Measurements from ENCODE around the gene DKKL1.

DKKL1 gene

GRCh38 chr19:49338023-49338677 is 25.5 kb upstream of the DKKL1 start:
- no peak overlapping the region for H3K4me3 ChIP-seq (ENCODE audit: low read depth, low read length)
- no peak for DNase-seq (ENCODE audit: low read depth)
- TF ChIP-seq POLR2A (IDR thresholded peaks at IDR 0.05; ENCODE audit: extremely low read depth, insufficient read length) (no peak), MAX (IDR thresholded peaks at IDR 0.05; ENCODE audit: low read depth, low read length) (no peak), CTCF (IDR thresholded peaks at IDR 0.05; ENCODE audit: low read depth, low read length) (no peak), MYC (IDR thresholded peaks at IDR 0.05; ENCODE audit: low read depth, low read length) (no peak)

- DNase-seq (ENCODE audit: low read depth), result no peak
- H3K4me3 ChIP-seq (ENCODE audit: low read depth, low read length), result no peak overlapping the region
- TF ChIP-seq POLR2A (IDR thresholded peaks at IDR 0.05; ENCODE audit: extremely low read depth, insufficient read length) (no peak), MYC (IDR thresholded peaks at IDR 0.05; ENCODE audit: low read depth, low read length) (no peak), CTCF (IDR thresholded peaks at IDR 0.05; ENCODE audit: low read depth, low read length) (no peak), MAX (IDR thresholded peaks at IDR 0.05; ENCODE audit: low read depth, low read length) (no peak)
These were observed 24.9 kb upstream of the DKKL1 start for GRCh38 chr19:49338691-49339300.

GRCh38 chr19:49339301-49340068 is 24.2 kb upstream of the DKKL1 start:
- TF ChIP-seq CTCF (IDR thresholded peaks at IDR 0.05; ENCODE audit: low read depth, low read length), result no peak
- TF ChIP-seq MAX (IDR thresholded peaks at IDR 0.05; ENCODE audit: low read depth, low read length), result no peak
- TF ChIP-seq POLR2A (IDR thresholded peaks at IDR 0.05; ENCODE audit: extremely low read depth, insufficient read length), result no peak
- TF ChIP-seq MYC (IDR thresholded peaks at IDR 0.05; ENCODE audit: low read depth, low read length), result no peak
- no peak for DNase-seq (ENCODE audit: low read depth)
- H3K4me3 ChIP-seq (ENCODE audit: low read depth, low read length), result no peak overlapping the region

- TF ChIP-seq MYC (IDR thresholded peaks at IDR 0.05; ENCODE audit: low read depth, low read length) (0 out of 2 replicates have a peak, but pooled peaks have one; percentile 23), MAX (IDR thresholded peaks at IDR 0.05; ENCODE audit: low read depth, low read length) (peak; percentile 92), POLR2A (IDR thresholded peaks at IDR 0.05; ENCODE audit: extremely low read depth, insufficient read length) (no peak)
- H3K4me3 ChIP-seq (ENCODE audit: low read depth, low read length), result no peak overlapping the region
- DNase-seq (ENCODE audit: low read depth), result peak; percentile 82
These were observed 23.4 kb upstream of the DKKL1 start for GRCh38 chr19:49340069-49340864.

GRCh38 chr19:49340865-49341718 is 22.6 kb upstream of the DKKL1 start:
- DNase-seq (ENCODE audit: low read depth), result no peak
- TF ChIP-seq POLR2A (IDR thresholded peaks at IDR 0.05; ENCODE audit: extremely low read depth, insufficient read length) (no peak), MAX (IDR thresholded peaks at IDR 0.05; ENCODE audit: low read depth, low read length) (no peak), MYC (IDR thresholded peaks at IDR 0.05; ENCODE audit: low read depth, low read length) (no peak), CTCF (IDR thresholded peaks at IDR 0.05; ENCODE audit: low read depth, low read length) (no peak)
- no peak overlapping the region for H3K4me3 ChIP-seq (ENCODE audit: low read depth, low read length)
